OCI-LY7 (cell line): ENCODE measurements around the gene CD46.

ENCODE experiments used
- CTCF ChIP-seq: fragments of 200-600 bp; sonication (generic); conservative IDR thresholded peaks from 2 replicates; pipeline ENCODE4 v1.5.1; 2014; ENCODE audit warnings: mild to moderate bottlenecking, antibody characterized with exemption, low read length, moderate library complexity, mixed read lengths
- EZH2phosphoT487 ChIP-seq: fragments of 200-600 bp; sonication (generic); IDR thresholded peaks from 2 replicates; pipeline ENCODE4 v1.6.1; 2018; ENCODE audit warnings: low read depth, borderline replicate concordance, mild to moderate bottlenecking, mixed run types, antibody characterized with exemption, low read length, moderate library complexity, mixed read lengths

GRCh38 chr1:207794861-207795260, 43.0 kb downstream of the CD46 start:
- TF ChIP-seq CTCF = no peak
- TF ChIP-seq EZH2phosphoT487 = no peak
